GM12878 (cell line): ENCODE data around the gene NUP50.

Experiments
- CBX5 ChIP-seq: sonication (generic); IDR thresholded peaks from 2 replicates; pipeline ENCODE4 v1.6.1; 2016; ENCODE audit warnings: low read depth, moderate library complexity, mild to moderate bottlenecking, inconsistent platforms
- CREB1 ChIP-seq: IDR thresholded peaks from 2 replicates; pipeline ENCODE4 v1.6.1; 2012; ENCODE audit warnings: low read depth, mild to moderate bottlenecking, inconsistent platforms
- EZH2 ChIP-seq: IDR thresholded peaks from 2 replicates; pipeline ENCODE4 v1.6.1; 2012; ENCODE audit warnings: low read depth, mild to moderate bottlenecking, control low read depth, inconsistent platforms, low read length, borderline replicate concordance; ENCODE audit not compliant: control insufficient read depth
- MXI1 ChIP-seq: fragments of 150-350 bp; IDR thresholded peaks from 2 replicates; pipeline ENCODE4 v1.6.1; 2011; ENCODE audit warnings: low read depth, mild to moderate bottlenecking, inconsistent platforms, low read length, improper control_type of control experiment
- PAX5 ChIP-seq: IDR thresholded peaks from 2 replicates; pipeline ENCODE4 v1.6.1; 2011; ENCODE audit warnings: low read depth, low read length, borderline replicate concordance
- POLR2A ChIP-seq: IDR thresholded peaks from 2 replicates; pipeline ENCODE4 v1.6.1; 2011; ENCODE audit warnings: low read depth, mild to moderate bottlenecking, low read length
- RCOR1 ChIP-seq: conservative IDR thresholded peaks from 2 replicates; pipeline ENCODE4 v1.6.1; 2012; ENCODE audit warnings: low read depth, low read length, improper control_type of control experiment
- SIN3A ChIP-seq: IDR thresholded peaks from 2 replicates; pipeline ENCODE4 v1.6.1; 2012; ENCODE audit warnings: low read depth, low read length, improper control_type of control experiment
- SMAD5 ChIP-seq: IDR thresholded peaks from 2 replicates; pipeline ENCODE4 v1.6.1; 2016; ENCODE audit warnings: antibody characterized with exemption, low read depth
- STAT1 ChIP-seq: fragments of 450-650 bp; conservative IDR thresholded peaks from 2 replicates; pipeline ENCODE4 v1.6.1; 2014; ENCODE audit warnings: antibody characterized with exemption, mild to moderate bottlenecking
- ZNF622 ChIP-seq: fragments of 450-650 bp; IDR thresholded peaks from 2 replicates; pipeline ENCODE4 v1.6.1; 2017; ENCODE audit warnings: mild to moderate bottlenecking, inconsistent platforms
- ZSCAN29 ChIP-seq: fragments of 450-650 bp; IDR thresholded peaks from 2 replicates; pipeline ENCODE4 v1.6.1; 2017; ENCODE audit warnings: mild to moderate bottlenecking, moderate library complexity
- TF ChIP-seq, protein P1 (sequence below), 3 experiments: IDR thresholded peaks in 2 of 3; conservative IDR thresholded peaks in 1 of 3; 2 replicates each; pipeline ENCODE4 v1.5.1; 2011; ENCODE audit warnings: low read depth in 3 of 3, low read length in 3 of 3, mild to moderate bottlenecking in 3 of 3, control low read depth in 2 of 3, moderate library complexity in 2 of 3, inconsistent platforms in 1 of 3, mixed read lengths in 1 of 3; ENCODE audit not compliant: control insufficient read depth in 2 of 3, insufficient read depth in 1 of 3; ENCODE audit errors: extremely low read depth in 1 of 3
- TF ChIP-seq, protein P2 (sequence below): IDR thresholded peaks from 2 replicates; pipeline ENCODE4 v1.6.1; 2012; ENCODE audit warnings: low read depth, low read length, improper control_type of control experiment

- TF ChIP-seq, protein P1, sequence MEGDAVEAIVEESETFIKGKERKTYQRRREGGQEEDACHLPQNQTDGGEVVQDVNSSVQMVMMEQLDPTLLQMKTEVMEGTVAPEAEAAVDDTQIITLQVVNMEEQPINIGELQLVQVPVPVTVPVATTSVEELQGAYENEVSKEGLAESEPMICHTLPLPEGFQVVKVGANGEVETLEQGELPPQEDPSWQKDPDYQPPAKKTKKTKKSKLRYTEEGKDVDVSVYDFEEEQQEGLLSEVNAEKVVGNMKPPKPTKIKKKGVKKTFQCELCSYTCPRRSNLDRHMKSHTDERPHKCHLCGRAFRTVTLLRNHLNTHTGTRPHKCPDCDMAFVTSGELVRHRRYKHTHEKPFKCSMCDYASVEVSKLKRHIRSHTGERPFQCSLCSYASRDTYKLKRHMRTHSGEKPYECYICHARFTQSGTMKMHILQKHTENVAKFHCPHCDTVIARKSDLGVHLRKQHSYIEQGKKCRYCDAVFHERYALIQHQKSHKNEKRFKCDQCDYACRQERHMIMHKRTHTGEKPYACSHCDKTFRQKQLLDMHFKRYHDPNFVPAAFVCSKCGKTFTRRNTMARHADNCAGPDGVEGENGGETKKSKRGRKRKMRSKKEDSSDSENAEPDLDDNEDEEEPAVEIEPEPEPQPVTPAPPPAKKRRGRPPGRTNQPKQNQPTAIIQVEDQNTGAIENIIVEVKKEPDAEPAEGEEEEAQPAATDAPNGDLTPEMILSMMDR (IDR thresholded peaks at IDR 0.05 in 2 of 3, conservative IDR thresholded peaks at IDR 0.05 in 1 of 3; ENCODE audit: control insufficient read depth in 2 of 3, extremely low read depth in 1 of 3, insufficient read depth in 1 of 3, low read depth in 3 of 3, low read length in 3 of 3) = no peak
- TF ChIP-seq POLR2A (no peak), MXI1 (no peak), ZNF622 (no peak), RCOR1 (no peak), SIN3A (no peak), STAT1 (no peak), PAX5 (no peak), CREB1 (no peak), CBX5 (no peak), SMAD5 (no peak), EZH2 (no peak), ZSCAN29 (no peak)
- TF ChIP-seq, protein P2, sequence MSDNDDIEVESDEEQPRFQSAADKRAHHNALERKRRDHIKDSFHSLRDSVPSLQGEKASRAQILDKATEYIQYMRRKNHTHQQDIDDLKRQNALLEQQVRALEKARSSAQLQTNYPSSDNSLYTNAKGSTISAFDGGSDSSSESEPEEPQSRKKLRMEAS = no peak
Observed at GRCh38 chr22:45181240-45181639, 17.5 kb downstream of the NUP50 start.
